Smooth muscle cell (in vitro differentiated cells): Measurements from ENCODE around the gene GPATCH4. TPM values are rescaled to one million over a fixed set of nuclear protein-coding genes. Genes with fewer than 3 reads are reported as not detected.

Source experiments
- DNase-seq: peaks from one replicate; lab custom pipeline; 2025; ENCODE audit not compliant: unreplicated experiment; lab: John Stamatoyannopoulos, UW
- H2AFZ ChIP-seq: fragments of 200-600 bp; sonication (generic); 2 replicates; pipeline ENCODE4 v1.6.0; 2016; ENCODE audit warnings: antibody characterized with exemption, low read depth, mild to moderate bottlenecking
- H3F3A ChIP-seq: fragments of 200-600 bp; sonication (generic); 2 replicates; pipeline ENCODE4 v1.6.0; 2017; ENCODE audit warnings: antibody characterized with exemption, low read depth
- H3K27ac ChIP-seq: fragments of 200-600 bp; sonication (generic); 2 replicates; pipeline ENCODE4 v1.5.1; 2016; ENCODE audit warnings: low read depth, mild to moderate bottlenecking
- H3K27me3 ChIP-seq: fragments of 200-600 bp; sonication (generic); 2 replicates; pipeline ENCODE4 v1.6.1; 2016; ENCODE audit warnings: low read depth, mild to moderate bottlenecking
- H3K36me3 ChIP-seq: fragments of 200-600 bp; sonication (generic); 2 replicates; pipeline ENCODE4 v1.5.1; 2016; ENCODE audit warnings: low read depth
- H3K4me1 ChIP-seq: fragments of 200-600 bp; sonication (generic); 2 replicates; pipeline ENCODE4 v1.5.1; 2016; ENCODE audit warnings: low read depth
- H3K4me2 ChIP-seq: fragments of 200-600 bp; sonication (generic); 2 replicates; pipeline ENCODE4 v1.6.0; 2016; ENCODE audit warnings: mild to moderate bottlenecking
- H3K4me3 ChIP-seq: fragments of 200-600 bp; sonication (generic); 2 replicates; pipeline ENCODE4 v1.5.1; 2016; ENCODE audit warnings: mild to moderate bottlenecking
- H3K79me2 ChIP-seq: fragments of 200-600 bp; sonication (generic); 2 replicates; pipeline ENCODE4 v1.6.0; 2016; ENCODE audit warnings: low read depth, mild to moderate bottlenecking
- H3K9ac ChIP-seq: fragments of 200-600 bp; sonication (generic); 2 replicates; pipeline ENCODE4 v1.6.0; 2016; ENCODE audit warnings: low read depth
- H3K9me3 ChIP-seq: fragments of 200-600 bp; sonication (generic); replicated peaks from 2 replicates; pipeline ENCODE4 v1.5.1; 2016; ENCODE audit warnings: low read depth
- H4K20me1 ChIP-seq: fragments of 200-600 bp; sonication (generic); 2 replicates; pipeline ENCODE4 v1.6.0; 2016; ENCODE audit warnings: low read depth
- WGBS: methylation state at CpG from one replicate; pipeline ENCODE4 v1.1.7; 2016; ENCODE audit warnings: low lambda C conversion rate; 5-methylcytosine and 5-hydroxymethylcytosine counted together
- polyA plus RNA-seq: library from polyadenylated mRNA; unstranded; fragments of >200 nt; fragmentation: Nextera tagmentation; extraction: Ambion mirVana; gene quantifications from 2 replicates; pipeline ENCODE4 v1.2.1, GENCODE V29; 2016
- total RNA-seq: library from RNA; depleted of rRNA; stranded (reverse); fragments of >200 nt; gene quantifications from 2 replicates; pipeline ENCODE4 v1.2.3, GENCODE V29; 2014
- TF ChIP-seq, protein P1 (sequence below): fragments of 200-600 bp; sonication (generic); IDR thresholded peaks from 2 replicates; pipeline ENCODE4 v1.5.1; 2017; ENCODE audit warnings: borderline replicate concordance, mild to moderate bottlenecking, antibody characterized with exemption; ENCODE audit not compliant: insufficient read depth, poor library complexity, severe bottlenecking

GPATCH4 gene
- 7.5 and 11.9 TPM in 2 replicates for total RNA-seq
- 19.9 and 31.3 TPM in 2 replicates for polyA plus RNA-seq

DNA sequence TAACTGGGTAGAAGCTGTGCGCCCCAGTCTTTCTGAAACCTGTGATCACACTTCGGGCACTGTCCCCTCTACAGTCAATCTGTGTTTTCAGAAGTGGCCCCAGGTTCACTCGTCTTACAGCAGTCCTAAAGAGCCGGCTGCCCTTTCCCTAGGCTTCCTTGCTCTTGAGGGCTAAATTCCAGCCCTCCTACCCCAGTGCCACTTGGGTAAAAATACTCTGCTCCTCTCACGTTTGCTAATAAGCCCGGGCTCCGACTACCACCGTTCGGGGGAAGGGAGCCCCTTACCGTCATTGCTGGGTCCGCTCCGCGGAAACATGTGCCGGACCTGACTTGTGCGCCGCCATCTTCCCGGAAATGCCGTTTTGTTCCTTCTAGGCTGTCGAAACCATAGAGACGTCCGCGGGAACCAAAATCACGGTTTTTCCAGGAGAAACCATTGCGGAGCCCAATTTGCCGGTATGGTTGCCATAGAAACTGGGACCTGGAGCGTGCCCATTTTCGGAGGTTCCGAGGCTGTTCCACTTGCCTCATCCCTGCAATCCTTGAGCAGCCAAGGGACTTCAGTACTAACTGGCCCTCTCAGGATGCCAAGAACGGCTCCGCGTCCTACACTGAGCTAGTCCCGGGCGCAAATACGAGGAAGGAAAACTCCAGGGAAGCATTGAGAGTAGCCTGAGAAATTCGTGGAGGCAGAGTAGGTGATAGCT, at the start of gene GPATCH4:
GPATCH4 (minus strand) TSS at position 358 of the 709 bp plus-strand sequence.
- no peaks in the 10 kb centered on the region for H3K27me3 ChIP-seq
- peak within 1 kb of the TSS; percentile 77 for H3K4me3 ChIP-seq
- H3K27ac ChIP-seq = peak within 1 kb of the TSS; percentile 65
- WGBS = under 1% methylated on average over 35 of the region's 35 CpGs
- TF ChIP-seq, protein P1, sequence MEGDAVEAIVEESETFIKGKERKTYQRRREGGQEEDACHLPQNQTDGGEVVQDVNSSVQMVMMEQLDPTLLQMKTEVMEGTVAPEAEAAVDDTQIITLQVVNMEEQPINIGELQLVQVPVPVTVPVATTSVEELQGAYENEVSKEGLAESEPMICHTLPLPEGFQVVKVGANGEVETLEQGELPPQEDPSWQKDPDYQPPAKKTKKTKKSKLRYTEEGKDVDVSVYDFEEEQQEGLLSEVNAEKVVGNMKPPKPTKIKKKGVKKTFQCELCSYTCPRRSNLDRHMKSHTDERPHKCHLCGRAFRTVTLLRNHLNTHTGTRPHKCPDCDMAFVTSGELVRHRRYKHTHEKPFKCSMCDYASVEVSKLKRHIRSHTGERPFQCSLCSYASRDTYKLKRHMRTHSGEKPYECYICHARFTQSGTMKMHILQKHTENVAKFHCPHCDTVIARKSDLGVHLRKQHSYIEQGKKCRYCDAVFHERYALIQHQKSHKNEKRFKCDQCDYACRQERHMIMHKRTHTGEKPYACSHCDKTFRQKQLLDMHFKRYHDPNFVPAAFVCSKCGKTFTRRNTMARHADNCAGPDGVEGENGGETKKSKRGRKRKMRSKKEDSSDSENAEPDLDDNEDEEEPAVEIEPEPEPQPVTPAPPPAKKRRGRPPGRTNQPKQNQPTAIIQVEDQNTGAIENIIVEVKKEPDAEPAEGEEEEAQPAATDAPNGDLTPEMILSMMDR = no peak
- peaks cover 7% of the 10 kb centered on the region for H3K4me1 ChIP-seq
- peaks cover 20% of the 10 kb centered on the region for H3K79me2 ChIP-seq
- H3K36me3 ChIP-seq = no peaks in the 10 kb centered on the region
- H3F3A ChIP-seq = no peaks in the 10 kb centered on the region
- H3K4me2 ChIP-seq = peak within 1 kb of the TSS; percentile 91
- no peaks in the 10 kb centered on the region for H4K20me1 ChIP-seq
- H3K9ac ChIP-seq = peak within 1 kb of the TSS; percentile 76
- DNase-seq = peak; percentile 28
- peak within 1 kb of the TSS; percentile 97 for H2AFZ ChIP-seq
- H3K9me3 ChIP-seq = no peaks in the 10 kb centered on the region

DNA sequence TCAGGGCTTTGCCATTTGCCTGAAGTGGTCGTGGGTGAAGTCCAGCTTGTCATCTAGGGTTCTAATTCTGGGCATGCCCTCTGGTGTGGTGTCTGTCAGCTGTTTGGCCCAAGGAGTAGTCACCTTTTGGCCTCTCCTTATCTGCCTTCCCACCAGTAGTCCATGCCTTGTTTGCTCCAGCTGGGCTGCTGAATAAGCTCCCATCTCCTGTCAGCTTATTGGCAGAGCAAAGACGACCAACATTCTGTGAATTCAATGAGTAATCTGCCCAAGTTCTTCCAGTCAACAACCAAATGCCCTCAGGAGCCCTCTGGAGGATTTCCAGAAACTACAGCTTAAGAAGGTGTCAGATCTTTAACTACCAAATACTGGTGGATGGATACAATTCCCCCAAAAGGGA, 47.7 kb upstream of the GPATCH4 start:
- no peaks in the 10 kb centered on the region for H3K79me2 ChIP-seq
- whole genome bisulfite sequencing = 21% methylated on average over 2 of the region's 2 CpGs
- no peaks in the 10 kb centered on the region for H3F3A ChIP-seq
- H3K4me1 ChIP-seq = no peaks in the 10 kb centered on the region
- H3K9ac ChIP-seq = no peak overlapping the region
- no peak overlapping the region for H3K4me2 ChIP-seq
- H3K9me3 ChIP-seq = no peaks in the 10 kb centered on the region
- peaks cover 7% of the 10 kb centered on the region for H4K20me1 ChIP-seq
- H3K27me3 ChIP-seq = peaks cover 80% of the 10 kb centered on the region
- DNase-seq = no peak
- no peak overlapping the region for H3K27ac ChIP-seq
- no peak overlapping the region for H3K4me3 ChIP-seq
- no peaks in the 10 kb centered on the region for H3K36me3 ChIP-seq
- H2AFZ ChIP-seq = no peak overlapping the region
- TF ChIP-seq, protein P1 = no peak

DNA sequence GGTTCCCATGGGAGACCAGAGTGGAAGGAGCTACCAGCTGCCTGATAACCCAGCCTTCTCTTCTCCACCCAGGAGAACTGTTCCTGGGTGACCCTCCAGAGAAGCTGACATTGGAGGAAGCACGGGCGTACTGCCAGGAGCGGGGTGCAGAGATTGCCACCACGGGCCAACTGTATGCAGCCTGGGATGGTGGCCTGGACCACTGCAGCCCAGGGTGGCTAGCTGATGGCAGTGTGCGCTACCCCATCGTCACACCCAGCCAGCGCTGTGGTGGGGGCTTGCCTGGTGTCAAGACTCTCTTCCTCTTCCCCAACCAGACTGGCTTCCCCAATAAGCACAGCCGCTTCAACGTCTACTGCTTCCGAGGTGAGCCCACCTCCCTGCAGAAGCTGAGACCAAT, 47.2 kb upstream of the GPATCH4 start:
- Histone ChIP-seq H3K79me2 (no peaks in the 10 kb centered on the region), H3K4me2 (no peak overlapping the region), H3K4me1 (no peaks in the 10 kb centered on the region), H4K20me1 (peaks cover 7% of the 10 kb centered on the region), H3K27me3 (peaks cover 82% of the 10 kb centered on the region), H3K9me3 (no peaks in the 10 kb centered on the region), H3K9ac (no peak overlapping the region), H2AFZ (no peak overlapping the region), H3K27ac (no peak overlapping the region), H3K36me3 (no peaks in the 10 kb centered on the region), H3F3A (no peaks in the 10 kb centered on the region), H3K4me3 (no peak overlapping the region)
- TF ChIP-seq, protein P1 = no peak
- 92% methylated on average over 10 of the region's 10 CpGs for WGBS
- no peak for DNase-seq

DNA sequence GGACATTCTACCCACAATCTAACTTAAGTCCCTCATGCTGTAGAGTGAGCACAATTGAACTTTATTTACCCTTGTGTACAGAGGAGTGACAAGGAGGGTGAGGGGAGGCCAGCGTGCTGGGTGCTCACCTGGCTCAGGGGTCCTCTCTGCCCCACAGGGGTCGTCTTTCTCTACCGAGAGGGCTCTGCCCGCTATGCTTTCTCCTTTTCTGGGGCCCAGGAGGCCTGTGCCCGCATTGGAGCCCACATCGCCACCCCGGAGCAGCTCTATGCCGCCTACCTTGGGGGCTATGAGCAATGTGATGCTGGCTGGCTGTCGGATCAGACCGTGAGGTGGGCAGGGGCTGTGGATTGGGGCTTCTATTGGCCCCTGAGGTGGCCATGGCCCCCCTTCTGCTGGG, 46.1 kb upstream of the GPATCH4 start:
- no peaks in the 10 kb centered on the region for H3K36me3 ChIP-seq
- H3K9me3 ChIP-seq = no peaks in the 10 kb centered on the region
- peaks cover 88% of the 10 kb centered on the region for H3K27me3 ChIP-seq
- TF ChIP-seq, protein P1 = no peak
- peaks cover 3% of the 10 kb centered on the region for H3K4me1 ChIP-seq
- peaks cover 14% of the 10 kb centered on the region for H4K20me1 ChIP-seq
- no peak for DNase-seq
- no peak overlapping the region for H3K4me3 ChIP-seq
- H3K9ac ChIP-seq = no peak overlapping the region
- H3F3A ChIP-seq = no peaks in the 10 kb centered on the region
- no peak overlapping the region for H3K27ac ChIP-seq
- H2AFZ ChIP-seq = no peak overlapping the region
- no peak overlapping the region for H3K4me2 ChIP-seq
- 83% methylated on average over 10 of the region's 10 CpGs for WGBS
- H3K79me2 ChIP-seq = no peaks in the 10 kb centered on the region
